Progenitor cell of endocrine pancreas (in vitro differentiated cells): Measurements from ENCODE around the gene PALLD. TPM values are rescaled to one million over a fixed set of nuclear protein-coding genes. Genes with fewer than 3 reads are reported as not detected.

Source experiments
- DNase-seq: peaks from one replicate; pipeline ENCODE4 v3.0.0; 2021; ENCODE audit warnings: low spot score; ENCODE audit not compliant: unreplicated experiment
- H3K27ac Mint-ChIP-seq: 2 replicates; pipeline ENCODE4 v1.8.0; 2021; ENCODE audit warnings: mild to moderate bottlenecking, moderate library complexity, mixed read lengths
- H3K27me3 Mint-ChIP-seq: 2 replicates; pipeline ENCODE4 v1.8.0; 2021; ENCODE audit warnings: mixed read lengths
- H3K36me3 Mint-ChIP-seq: 2 replicates; pipeline ENCODE4 v1.8.0; 2022; ENCODE audit warnings: mixed read lengths; ENCODE audit not compliant: insufficient read depth
- H3K4me1 Mint-ChIP-seq: 2 replicates; pipeline ENCODE4 v1.8.0; 2021; ENCODE audit warnings: low read depth, mixed read lengths
- H3K4me3 Mint-ChIP-seq: 2 replicates; pipeline ENCODE4 v1.8.0; 2021; ENCODE audit warnings: low read depth, mild to moderate bottlenecking, moderate library complexity, mixed read lengths
- H3K9me3 Mint-ChIP-seq: 2 replicates; pipeline ENCODE4 v1.8.0; 2021; ENCODE audit warnings: low read depth, mixed read lengths
- CTCF ChIP-seq: fragments of 200-600 bp; sonication (generic); IDR thresholded peaks from one replicate; pipeline ENCODE4 v1.5.0; 2021; ENCODE audit warnings: antibody characterized with exemption, mild to moderate bottlenecking; ENCODE audit not compliant: unreplicated experiment
- total RNA-seq: library from RNA; stranded (reverse); gene quantifications from 2 replicates; pipeline ENCODE4 v1.2.1, GENCODE V29; 2021

Gene PALLD
- total RNA-seq, 1 donor from 2014 or later: 43.2 TPM

- H3K36me3 Mint-ChIP-seq: no peaks in the 10 kb centered on the region
Observed at GRCh38 chr4:168674077-168674747, 177.4 kb downstream of the PALLD start.

DNA sequence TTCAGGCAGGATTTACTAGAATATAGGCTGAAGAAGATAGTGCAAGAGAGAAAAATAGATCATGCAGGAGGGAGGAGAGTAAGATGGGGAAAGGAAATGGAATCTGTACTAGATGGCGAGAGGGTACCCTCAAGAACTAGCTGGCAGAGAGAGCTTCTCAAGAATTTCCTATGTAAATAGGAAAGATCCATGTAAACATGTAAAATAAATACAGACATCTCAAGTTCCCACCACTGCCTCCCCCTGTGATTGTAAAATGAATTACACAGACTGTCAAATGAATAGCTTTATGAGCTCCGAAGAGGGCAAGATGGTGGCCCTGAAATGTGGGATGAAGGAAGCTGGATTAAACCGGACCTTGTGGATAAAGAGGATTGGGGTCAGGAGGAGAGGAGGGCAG, 178.0 kb downstream of the PALLD start:
- TF ChIP-seq CTCF: no peak
- DNase-seq: no peak
- Mint-ChIP-seq H3K4me1 (peaks cover 8% of the 10 kb centered on the region), H3K9me3 (no peaks in the 10 kb centered on the region), H3K4me3 (no peak overlapping the region), H3K27me3 (no peaks in the 10 kb centered on the region), H3K27ac (no peak overlapping the region), H3K36me3 (no peaks in the 10 kb centered on the region)

More at GRCh38 chr4:168674077-168674747, 177.4 kb downstream of the PALLD start:
- Mint-ChIP-seq H3K27ac (no peak overlapping the region), H3K9me3 (no peaks in the 10 kb centered on the region), H3K4me1 (peaks cover 4% of the 10 kb centered on the region), H3K4me3 (no peak overlapping the region), H3K27me3 (no peaks in the 10 kb centered on the region)
- no peak for TF ChIP-seq CTCF
- DNase-seq: no peak

GRCh38 chr4:168677063-168677462, 180.2 kb downstream of the PALLD start:
- H3K27ac Mint-ChIP-seq: no peak overlapping the region
- DNase-seq: no peak
- no peaks in the 10 kb centered on the region for H3K9me3 Mint-ChIP-seq
- H3K36me3 Mint-ChIP-seq: peaks cover 1% of the 10 kb centered on the region
- no peaks in the 10 kb centered on the region for H3K27me3 Mint-ChIP-seq
- H3K4me1 Mint-ChIP-seq: peaks cover 8% of the 10 kb centered on the region
- no peak for TF ChIP-seq CTCF
- H3K4me3 Mint-ChIP-seq: no peak overlapping the region

DNA sequence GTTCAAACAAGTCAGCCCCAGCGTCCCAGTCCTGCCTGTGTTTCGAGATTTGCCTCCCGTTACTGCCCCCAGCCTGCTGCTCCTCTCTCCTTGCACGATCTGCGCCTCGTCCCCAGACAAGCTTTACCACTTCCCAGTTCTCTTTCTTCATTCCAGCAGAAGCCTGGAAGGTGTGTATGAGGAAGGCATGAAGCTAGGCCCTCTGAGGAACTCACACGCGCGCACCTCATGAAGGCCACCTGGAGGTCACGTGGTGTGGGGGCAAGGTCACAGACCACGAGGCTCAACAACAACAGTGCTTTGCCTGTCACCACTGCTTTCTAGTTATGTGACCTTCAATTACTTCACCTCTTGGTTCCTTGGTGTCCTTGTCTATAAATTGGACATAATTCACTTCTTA, 181.0 kb downstream of the PALLD start:
- no peak for DNase-seq

GRCh38 chr4:168678751-168679366, 182.0 kb downstream of the PALLD start:
- TF ChIP-seq CTCF: no peak
- no peak for DNase-seq
- no peak overlapping the region for H3K27ac Mint-ChIP-seq
- H3K36me3 Mint-ChIP-seq: peaks cover 1% of the 10 kb centered on the region
- no peaks in the 10 kb centered on the region for H3K27me3 Mint-ChIP-seq
- H3K9me3 Mint-ChIP-seq: no peaks in the 10 kb centered on the region
- no peak overlapping the region for H3K4me3 Mint-ChIP-seq
- H3K4me1 Mint-ChIP-seq: peaks cover 8% of the 10 kb centered on the region

More for the DNA sequence above, 181.0 kb downstream of the PALLD start:
- TF ChIP-seq CTCF: no peak
- H3K36me3 Mint-ChIP-seq: peaks cover 1% of the 10 kb centered on the region
- no peaks in the 10 kb centered on the region for H3K9me3 Mint-ChIP-seq
- H3K4me1 Mint-ChIP-seq: peaks cover 8% of the 10 kb centered on the region
- H3K27me3 Mint-ChIP-seq: no peaks in the 10 kb centered on the region
- H3K4me3 Mint-ChIP-seq: no peak overlapping the region
- H3K27ac Mint-ChIP-seq: no peak overlapping the region
